GM10266 (cell line): ENCODE data around the gene CEL.
A peak's percentile ranks its signal among the peaks of the same experiment; 100 is the strongest.

ENCODE experiments used
- DNase-seq: peaks from one replicate; pipeline ENCODE4 v3.0.0; 2012; ENCODE audit errors: extremely low spot score
- CTCF ChIP-seq: IDR thresholded peaks from 2 replicates; pipeline ENCODE4 v1.5.1; 2012; ENCODE audit warnings: mild to moderate bottlenecking, low read depth; ENCODE audit not compliant: control insufficient read depth, insufficient read depth; ENCODE audit errors: missing control alignments

The CEL gene

DNA sequence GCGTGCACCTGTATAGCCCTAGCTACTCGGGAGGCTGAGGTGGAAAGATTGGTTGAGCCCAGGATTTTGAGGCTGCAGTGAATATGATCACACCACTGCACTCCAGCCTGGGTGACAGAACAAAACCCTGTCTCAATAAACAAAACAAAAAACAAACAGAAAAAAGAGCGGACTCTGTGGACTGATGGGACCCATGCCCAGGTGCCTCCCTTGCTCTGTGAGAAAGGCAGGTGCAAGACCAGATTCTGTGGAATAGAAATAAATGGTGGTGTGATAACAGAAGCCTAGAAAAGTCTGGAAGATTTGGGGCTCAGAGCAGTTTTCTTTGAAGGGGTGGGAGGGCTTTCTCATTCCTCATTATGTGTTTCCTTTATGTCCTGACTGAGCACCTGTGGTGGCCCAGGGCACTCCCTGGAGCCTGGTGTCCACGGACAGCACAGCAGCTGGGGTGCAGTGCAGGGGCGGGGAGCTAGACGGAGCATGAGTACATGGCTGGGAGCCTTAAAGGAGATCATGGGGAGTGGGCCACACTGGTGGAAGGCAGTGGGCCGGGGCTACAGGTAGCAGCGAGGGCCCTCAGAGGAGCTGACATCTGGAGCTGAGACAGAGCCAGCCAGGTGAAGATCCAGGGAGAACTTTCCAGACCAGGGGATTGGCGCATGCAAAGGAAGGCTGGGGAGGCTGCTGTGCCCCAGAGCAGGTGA lies 15.4 kb upstream of the CEL start:
- TF ChIP-seq CTCF = no peak
- DNase-seq = no peak

- DNase-seq = no peak
- no peak for TF ChIP-seq CTCF
Measured at GRCh38 chr9:133046900-133047295, 14.9 kb upstream of the CEL start.

DNA sequence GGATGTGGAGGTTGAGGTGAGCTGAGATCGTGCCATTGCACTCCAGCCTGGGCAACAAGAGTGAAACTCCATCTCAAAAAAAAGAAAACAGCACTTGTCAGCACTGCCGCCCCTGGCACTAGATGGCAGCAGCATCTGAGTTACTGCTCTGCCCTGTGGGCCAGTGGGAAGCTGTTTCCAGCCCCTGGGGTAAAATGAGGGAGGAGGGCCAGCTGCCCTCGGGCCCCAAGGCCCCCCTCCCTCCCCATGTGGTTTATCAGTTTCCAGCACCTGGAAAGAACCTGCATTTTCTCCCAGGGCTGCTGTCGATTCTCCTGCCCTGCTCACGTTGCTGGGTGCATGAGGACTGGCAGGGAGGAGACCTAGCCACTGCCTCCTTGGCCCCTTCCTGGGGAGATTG lies 13.2 kb upstream of the CEL start:
- peak; percentile 37 for TF ChIP-seq CTCF
- no peak for DNase-seq

- DNase-seq = no peak
Measured at GRCh38 chr9:133049043-133049442, 12.7 kb upstream of the CEL start.

DNA sequence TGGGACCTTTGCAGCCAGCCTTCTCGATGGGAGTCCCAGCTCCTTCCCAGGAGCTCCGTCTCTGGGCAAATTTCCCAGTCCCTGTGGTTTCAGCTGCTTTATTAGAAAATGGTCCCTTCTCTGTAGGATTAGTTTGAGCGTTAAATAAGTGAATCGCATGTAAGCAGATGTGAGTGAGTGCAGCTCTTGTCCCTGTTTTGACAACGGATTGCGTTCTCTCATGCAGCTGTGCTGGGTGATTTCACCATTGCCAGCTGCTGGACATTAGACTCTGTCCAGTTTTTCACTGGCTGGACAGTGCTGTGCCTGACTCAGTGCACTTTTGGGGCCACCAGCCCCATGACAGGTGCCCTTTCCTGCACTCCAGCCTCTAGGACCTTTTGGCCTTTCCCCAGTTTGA lies 11.6 kb upstream of the CEL start:
- no peak for DNase-seq
- no peak for TF ChIP-seq CTCF

More at GRCh38 chr9:133049043-133049442, 12.7 kb upstream of the CEL start:
- no peak for TF ChIP-seq CTCF

GRCh38 chr9:133050781-133051180 lies 11.0 kb upstream of the CEL start:
- DNase-seq = no peak
- TF ChIP-seq CTCF = no peak

GRCh38 chr9:133051281-133051900 lies 10.4 kb upstream of the CEL start:
- no peak for DNase-seq
- no peak for TF ChIP-seq CTCF
